Thyroid gland (tissue), 4 donors: Measurements from ENCODE around the gene VSX1. TPM values are rescaled to one million over a fixed set of nuclear protein-coding genes. Genes with fewer than 3 reads are reported as not detected.

Experiments
- DNase-seq, 2 donors: peaks; one replicate each; pipeline ENCODE4 v3.0.0-alpha.2; 2019
- H3K27ac ChIP-seq, 3 donors: fragments of 200-600 bp; sonication (generic); 1 replicate in 2 of 3; 2 replicates in 1 of 3; pipeline ENCODE4 v1.5.1; 2016 to 2019; ENCODE audit warnings: mild to moderate bottlenecking in 1 of 3, moderate library complexity in 1 of 3
- H3K27me3 ChIP-seq: fragments of 200-600 bp; sonication (generic); one replicate; pipeline ENCODE4 v1.5.1; 2019
- H3K36me3 ChIP-seq, 2 donors: fragments of 200-600 bp; sonication (generic); one replicate each; pipeline ENCODE4 v1.5.1; 2016 to 2019
- H3K4me1 ChIP-seq, 2 donors: fragments of 200-600 bp; sonication (generic); one replicate each; pipeline ENCODE4 v1.5.1; 2017 to 2019
- H3K4me3 ChIP-seq, 3 donors: fragments of 200-600 bp; sonication (generic); replicated peaks in 1 of 3; 1 replicate in 2 of 3; 2 replicates in 1 of 3; pipeline ENCODE4 v1.5.1; 2016; ENCODE audit warnings: mild to moderate bottlenecking in 1 of 3
- H3K9me3 ChIP-seq: fragments of 200-600 bp; sonication (generic); one replicate; pipeline ENCODE4 v1.5.1; 2017
- POLR2A ChIP-seq, 2 donors: fragments of 450-650 bp; IDR thresholded peaks; one replicate each; pipeline ENCODE4 v1.6.1; 2017; ENCODE audit warnings: antibody characterized with exemption in 2 of 2, mild to moderate bottlenecking in 2 of 2, moderate library complexity in 1 of 2
- WGBS, 2 donors: methylation state at CpG; one replicate each; pipeline ENCODE4 v1.1.5; 2017; 5-methylcytosine and 5-hydroxymethylcytosine counted together
- intact Hi-C: fragments of 100-400 bp; cut with DNase I; formaldehyde crosslinking; loops from one replicate; pipeline ENCODE4 v1.15.1; 2023
- total RNA-seq, 4 donors: library from RNA; depleted of rRNA; stranded (reverse); fragments of >200 nt; gene quantifications; one replicate each; pipeline ENCODE4 v1.2.3, GENCODE V29; 2016
- TF ChIP-seq, protein P1 (sequence below), 6 experiments: fragments of 200-600 bp in 3 of 6; fragments of 450-650 bp in 3 of 6; sonication (generic) in 3 of 6; IDR thresholded peaks; one replicate each; pipeline ENCODE4 v1.5.1; 2016 to 2019; ENCODE audit warnings: antibody characterized with exemption in 6 of 6, mild to moderate bottlenecking in 2 of 6, inconsistent platforms in 1 of 6, moderate library complexity in 1 of 6

Gene VSX1
- total RNA-seq, 4 donors from 2014 or later: not detected

DNA sequence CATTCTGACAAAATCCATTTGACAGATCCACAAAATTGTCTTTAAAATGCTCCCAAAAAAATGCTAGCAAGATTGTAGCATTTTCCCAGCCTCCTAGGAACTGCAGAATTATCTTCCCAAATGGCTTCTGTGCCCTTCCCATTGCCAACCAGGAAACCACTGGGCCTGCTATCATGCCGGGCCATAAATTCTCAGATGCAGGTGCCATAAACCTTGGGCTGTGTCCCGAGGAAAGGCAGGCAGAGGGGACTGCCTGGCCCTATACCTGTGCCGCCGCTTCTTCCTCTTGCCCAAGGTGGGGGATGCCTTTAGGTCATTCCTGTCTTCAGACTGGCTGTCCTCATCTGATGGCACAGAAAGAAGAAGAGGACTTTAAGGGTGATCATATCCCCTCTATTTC, 2.8 kb downstream of the VSX1 start:
- intact Hi-C loops: loop anchor here (10.0 kb wide), 1 partner anchor 326 kb away; the partner anchor contains the start of gene GINS1
- Histone ChIP-seq H3K27me3 (peaks cover 29% of the 10 kb centered on the region), H3K36me3 (no peaks in the 10 kb centered on the region), H3K9me3 (no peaks in the 10 kb centered on the region), H3K27ac (no peak overlapping the region), H3K4me3 (no peak overlapping the region), H3K4me1 (peaks cover 16 to 29% of the 10 kb centered on the region in 2 donors)
- TF ChIP-seq, protein P1, sequence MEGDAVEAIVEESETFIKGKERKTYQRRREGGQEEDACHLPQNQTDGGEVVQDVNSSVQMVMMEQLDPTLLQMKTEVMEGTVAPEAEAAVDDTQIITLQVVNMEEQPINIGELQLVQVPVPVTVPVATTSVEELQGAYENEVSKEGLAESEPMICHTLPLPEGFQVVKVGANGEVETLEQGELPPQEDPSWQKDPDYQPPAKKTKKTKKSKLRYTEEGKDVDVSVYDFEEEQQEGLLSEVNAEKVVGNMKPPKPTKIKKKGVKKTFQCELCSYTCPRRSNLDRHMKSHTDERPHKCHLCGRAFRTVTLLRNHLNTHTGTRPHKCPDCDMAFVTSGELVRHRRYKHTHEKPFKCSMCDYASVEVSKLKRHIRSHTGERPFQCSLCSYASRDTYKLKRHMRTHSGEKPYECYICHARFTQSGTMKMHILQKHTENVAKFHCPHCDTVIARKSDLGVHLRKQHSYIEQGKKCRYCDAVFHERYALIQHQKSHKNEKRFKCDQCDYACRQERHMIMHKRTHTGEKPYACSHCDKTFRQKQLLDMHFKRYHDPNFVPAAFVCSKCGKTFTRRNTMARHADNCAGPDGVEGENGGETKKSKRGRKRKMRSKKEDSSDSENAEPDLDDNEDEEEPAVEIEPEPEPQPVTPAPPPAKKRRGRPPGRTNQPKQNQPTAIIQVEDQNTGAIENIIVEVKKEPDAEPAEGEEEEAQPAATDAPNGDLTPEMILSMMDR (IDR thresholded peaks at IDR 0.05): no peak
- no peak for TF ChIP-seq POLR2A (IDR thresholded peaks at IDR 0.05)
- no peak for DNase-seq
- WGBS, 2 donors: 72 to 89% methylated on average over 4 of the region's 4 CpGs

DNA sequence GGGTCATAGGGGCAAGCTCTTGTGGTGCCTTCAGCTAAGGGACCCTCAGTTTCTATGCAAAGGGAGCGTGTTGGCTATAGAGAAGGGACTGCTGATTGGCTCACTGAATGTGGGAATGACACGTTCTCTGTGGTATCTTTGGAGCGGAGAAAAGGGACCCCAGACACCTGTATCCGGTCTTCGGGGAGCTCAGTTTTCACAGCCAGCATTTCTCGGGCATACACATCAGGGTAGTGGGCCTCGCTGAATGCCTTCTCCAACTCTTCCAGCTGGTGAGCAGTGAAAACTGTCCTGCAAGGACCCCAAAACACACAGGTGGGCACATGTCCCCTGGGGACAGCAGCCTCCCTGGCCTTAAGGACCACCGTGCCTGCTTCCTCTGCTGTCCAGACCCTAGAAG, 3.3 kb downstream of the VSX1 start:
- H3K27me3 ChIP-seq: peaks cover 25% of the 10 kb centered on the region
- intact Hi-C loops: loop anchor here (10.0 kb wide), 1 partner anchor 326 kb away; the partner anchor contains the start of gene GINS1
- no peak overlapping the region for H3K4me3 ChIP-seq
- DNase-seq: no peak
- H3K27ac ChIP-seq: no peak overlapping the region
- peaks cover 11 to 24% of the 10 kb centered on the region in 2 donors for H3K4me1 ChIP-seq
- no peaks in the 10 kb centered on the region for H3K9me3 ChIP-seq
- TF ChIP-seq, protein P1 (IDR thresholded peaks at IDR 0.05): no peak
- no peak for TF ChIP-seq POLR2A (IDR thresholded peaks at IDR 0.05)
- no peaks in the 10 kb centered on the region for H3K36me3 ChIP-seq
- WGBS, 2 donors: 73 to 83% methylated on average over 8 of the region's 8 CpGs

DNA sequence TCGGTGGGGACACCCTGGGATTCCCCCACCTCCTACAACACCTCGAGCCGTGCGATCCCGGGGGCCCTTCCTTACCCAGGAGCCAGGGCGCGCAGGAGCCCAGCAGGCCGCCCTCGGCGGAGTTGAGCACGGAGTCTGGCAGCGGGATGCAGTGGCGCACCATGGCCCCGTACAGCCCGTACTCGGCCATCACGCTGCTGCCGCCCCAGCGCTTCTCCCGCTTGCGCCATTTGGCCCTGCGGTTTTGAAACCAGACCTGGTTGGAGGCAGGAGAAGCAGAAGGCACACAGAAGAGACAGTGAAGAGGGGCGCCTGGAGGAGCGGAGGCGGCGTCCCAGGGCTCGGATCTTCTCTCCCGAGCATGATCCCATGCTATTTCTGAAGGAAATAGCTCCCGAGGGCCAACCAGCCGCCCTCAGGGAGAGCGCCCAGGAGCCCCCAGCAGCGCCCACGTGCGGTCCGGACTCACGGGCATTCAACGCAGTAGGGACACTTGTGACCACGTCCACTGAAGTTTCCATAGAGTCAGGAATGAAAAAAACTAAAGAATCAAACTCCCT, 4.3 kb downstream of the VSX1 start:
- H3K27me3 ChIP-seq: peaks cover 19% of the 10 kb centered on the region
- H3K9me3 ChIP-seq: no peaks in the 10 kb centered on the region
- H3K36me3 ChIP-seq: no peaks in the 10 kb centered on the region
- DNase-seq: peak in 1 of 2 donors; percentile 31
- WGBS, 2 donors: 2 to 9% methylated on average over 6 to 20 of the region's 38 CpGs
- H3K4me3 ChIP-seq: no peak overlapping the region
- H3K4me1 ChIP-seq: peaks cover 11 to 18% of the 10 kb centered on the region in 2 donors
- intact Hi-C loops: loop anchor here (10.0 kb wide), 1 partner anchor 327 kb away; the partner anchor contains the start of gene GINS1
- TF ChIP-seq POLR2A (IDR thresholded peaks at IDR 0.05): no peak
- TF ChIP-seq, protein P1 (IDR thresholded peaks at IDR 0.05): no peak
- no peak overlapping the region for H3K27ac ChIP-seq

DNA sequence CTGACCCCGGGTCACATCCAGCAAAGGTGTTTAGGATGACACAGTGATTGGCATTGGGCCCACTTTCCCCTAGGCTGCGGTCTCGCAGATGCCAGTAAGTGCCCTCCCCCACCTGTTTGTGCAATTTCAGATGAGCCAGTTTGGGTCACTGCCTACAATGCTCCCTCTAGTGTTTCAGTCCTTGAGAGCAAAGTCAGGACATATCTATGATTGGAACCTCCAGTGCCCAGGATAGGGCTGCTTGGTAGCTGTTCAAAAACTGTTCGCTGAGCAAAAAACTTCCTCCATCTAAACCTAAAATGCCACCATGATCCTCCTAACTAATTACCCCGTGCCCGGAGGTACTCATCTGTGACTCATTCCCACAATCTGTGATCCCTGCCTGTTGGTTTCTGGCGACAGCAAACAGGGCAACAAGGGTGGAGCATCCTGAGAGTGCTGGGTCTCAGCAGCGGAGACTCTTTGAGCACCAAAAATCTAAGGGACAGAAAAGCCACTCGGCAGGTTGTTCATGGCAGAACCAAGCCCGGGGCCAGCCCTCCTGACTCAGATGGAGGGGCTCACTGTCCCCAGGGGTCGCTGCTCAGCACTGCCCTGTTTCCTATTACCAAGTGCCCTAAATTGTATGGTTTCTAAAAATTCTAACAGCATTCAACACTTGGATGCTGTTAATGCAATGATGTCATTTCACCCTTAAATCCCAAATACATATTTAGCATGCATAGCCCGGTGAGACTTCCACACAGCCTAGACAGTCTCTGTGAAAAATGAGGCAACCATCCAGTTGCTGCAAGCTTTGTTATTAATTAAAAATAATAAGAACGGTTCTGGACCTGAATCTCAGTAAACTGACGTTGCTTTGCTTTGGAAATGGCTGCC, 5.0 kb downstream of the VSX1 start:
- 42% methylated on average over 14 of the region's 14 CpGs for WGBS, 2 donors
- H3K9me3 ChIP-seq: no peaks in the 10 kb centered on the region
- peaks cover 11 to 17% of the 10 kb centered on the region in 2 donors for H3K4me1 ChIP-seq
- H3K27ac ChIP-seq: no peak overlapping the region
- TF ChIP-seq, protein P1 (IDR thresholded peaks at IDR 0.05): peak in 2 of 6 experiments; percentile 19 to 27
- TF ChIP-seq POLR2A (IDR thresholded peaks at IDR 0.05): no peak
- intact Hi-C loops: loop anchor here (10.0 kb wide), 1 partner anchor 328 kb away; the partner anchor contains the start of gene GINS1
- DNase-seq: peak in 1 of 2 donors; percentile 40
- no peaks in the 10 kb centered on the region for H3K36me3 ChIP-seq
- no peak overlapping the region for H3K4me3 ChIP-seq
- peaks cover 17% of the 10 kb centered on the region for H3K27me3 ChIP-seq
